Neural cell (in vitro differentiated cells): ENCODE results near the gene FH.

Source experiments
- EP300 ChIP-seq: fragments of 450-650 bp; conservative IDR thresholded peaks from 2 replicates; pipeline ENCODE4 v1.6.1; 2014; ENCODE audit warnings: antibody characterized with exemption, mild to moderate bottlenecking, moderate library complexity; ENCODE audit not compliant: poor library complexity, severe bottlenecking
- EZH2 ChIP-seq: fragments of 200-600, 300-800 bp; shearing (Covaris generic), sonication (generic); IDR thresholded peaks from 2 replicates; pipeline ENCODE4 v1.6.1; 2014; ENCODE audit warnings: antibody characterized with exemption, low read length, borderline replicate concordance, mild to moderate bottlenecking; ENCODE audit not compliant: insufficient read depth, poor library complexity, severe bottlenecking
- MXI1 ChIP-seq: fragments of 450-650 bp; conservative IDR thresholded peaks from 2 replicates; pipeline ENCODE4 v1.6.1; 2014; ENCODE audit warnings: antibody characterized with exemption, mild to moderate bottlenecking; ENCODE audit not compliant: poor library complexity, severe bottlenecking
- POLR2AphosphoS5 ChIP-seq: IDR thresholded peaks from 2 replicates; pipeline ENCODE4 v1.6.1; 2012
- RAD21 ChIP-seq: fragments of 450-650 bp; conservative IDR thresholded peaks from 2 replicates; pipeline ENCODE4 v1.6.1; 2014; ENCODE audit warnings: antibody characterized with exemption, mild to moderate bottlenecking, moderate library complexity
- SMC3 ChIP-seq: fragments of 450-650 bp; conservative IDR thresholded peaks from 2 replicates; pipeline ENCODE4 v1.6.1; 2014; ENCODE audit warnings: antibody characterized with exemption, mild to moderate bottlenecking, moderate library complexity; ENCODE audit not compliant: poor library complexity
- TAF1 ChIP-seq: IDR thresholded peaks from 2 replicates; pipeline ENCODE4 v1.6.1; 2012; ENCODE audit warnings: low read depth
- TF ChIP-seq, protein P1 (sequence below): fragments of 450-650 bp; IDR thresholded peaks from 2 replicates; pipeline ENCODE4 v1.5.1; 2014; ENCODE audit warnings: antibody characterized with exemption, mild to moderate bottlenecking, moderate library complexity; ENCODE audit not compliant: poor library complexity, severe bottlenecking
- TF ChIP-seq, protein P2 (sequence below): IDR thresholded peaks from 2 replicates; pipeline ENCODE4 v1.6.1; 2012; ENCODE audit warnings: borderline replicate concordance

DNA sequence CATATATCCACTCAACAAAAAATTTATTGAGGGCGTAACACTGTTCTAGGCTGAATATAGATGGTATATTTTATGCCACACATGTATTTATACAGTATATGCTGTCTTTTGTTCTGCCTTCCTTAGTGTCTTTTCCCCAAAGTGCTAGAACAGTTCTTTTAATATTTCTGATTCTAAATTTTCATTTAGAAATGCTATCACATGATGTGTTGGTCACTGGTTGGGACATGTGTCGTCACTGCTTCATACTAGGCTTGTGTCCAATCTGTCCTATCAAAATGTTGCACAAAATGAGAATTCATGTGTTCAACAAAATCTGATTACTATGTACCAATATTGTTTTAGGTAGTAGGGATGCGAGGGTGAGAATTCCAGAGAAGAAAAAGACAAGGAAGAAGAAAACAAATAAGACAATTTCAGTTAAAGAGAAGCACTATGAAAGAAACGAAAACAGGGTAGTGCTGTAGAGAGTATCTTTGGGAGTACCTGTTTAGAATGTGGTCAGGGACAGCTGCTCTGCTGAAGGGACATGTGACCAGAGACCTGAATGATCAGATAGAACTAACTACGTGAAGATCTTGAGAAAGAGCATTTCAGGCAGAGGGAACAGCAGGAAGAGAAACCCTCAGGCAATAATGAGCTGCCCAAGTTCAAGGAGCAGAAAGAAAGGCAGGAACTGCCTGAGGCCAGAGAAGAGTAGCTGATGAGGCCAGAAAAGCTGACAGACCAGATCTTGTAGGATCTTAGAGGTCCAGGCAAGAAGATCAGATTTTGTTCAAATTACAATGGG, 14.0 kb upstream of the FH start:
- TF ChIP-seq POLR2AphosphoS5 (no peak), EZH2 (no peak), MXI1 (no peak), EP300 (no peak), TAF1 (no peak), SMC3 (no peak), RAD21 (no peak)
- TF ChIP-seq, protein P1, sequence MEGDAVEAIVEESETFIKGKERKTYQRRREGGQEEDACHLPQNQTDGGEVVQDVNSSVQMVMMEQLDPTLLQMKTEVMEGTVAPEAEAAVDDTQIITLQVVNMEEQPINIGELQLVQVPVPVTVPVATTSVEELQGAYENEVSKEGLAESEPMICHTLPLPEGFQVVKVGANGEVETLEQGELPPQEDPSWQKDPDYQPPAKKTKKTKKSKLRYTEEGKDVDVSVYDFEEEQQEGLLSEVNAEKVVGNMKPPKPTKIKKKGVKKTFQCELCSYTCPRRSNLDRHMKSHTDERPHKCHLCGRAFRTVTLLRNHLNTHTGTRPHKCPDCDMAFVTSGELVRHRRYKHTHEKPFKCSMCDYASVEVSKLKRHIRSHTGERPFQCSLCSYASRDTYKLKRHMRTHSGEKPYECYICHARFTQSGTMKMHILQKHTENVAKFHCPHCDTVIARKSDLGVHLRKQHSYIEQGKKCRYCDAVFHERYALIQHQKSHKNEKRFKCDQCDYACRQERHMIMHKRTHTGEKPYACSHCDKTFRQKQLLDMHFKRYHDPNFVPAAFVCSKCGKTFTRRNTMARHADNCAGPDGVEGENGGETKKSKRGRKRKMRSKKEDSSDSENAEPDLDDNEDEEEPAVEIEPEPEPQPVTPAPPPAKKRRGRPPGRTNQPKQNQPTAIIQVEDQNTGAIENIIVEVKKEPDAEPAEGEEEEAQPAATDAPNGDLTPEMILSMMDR, result no peak
- TF ChIP-seq, protein P2, sequence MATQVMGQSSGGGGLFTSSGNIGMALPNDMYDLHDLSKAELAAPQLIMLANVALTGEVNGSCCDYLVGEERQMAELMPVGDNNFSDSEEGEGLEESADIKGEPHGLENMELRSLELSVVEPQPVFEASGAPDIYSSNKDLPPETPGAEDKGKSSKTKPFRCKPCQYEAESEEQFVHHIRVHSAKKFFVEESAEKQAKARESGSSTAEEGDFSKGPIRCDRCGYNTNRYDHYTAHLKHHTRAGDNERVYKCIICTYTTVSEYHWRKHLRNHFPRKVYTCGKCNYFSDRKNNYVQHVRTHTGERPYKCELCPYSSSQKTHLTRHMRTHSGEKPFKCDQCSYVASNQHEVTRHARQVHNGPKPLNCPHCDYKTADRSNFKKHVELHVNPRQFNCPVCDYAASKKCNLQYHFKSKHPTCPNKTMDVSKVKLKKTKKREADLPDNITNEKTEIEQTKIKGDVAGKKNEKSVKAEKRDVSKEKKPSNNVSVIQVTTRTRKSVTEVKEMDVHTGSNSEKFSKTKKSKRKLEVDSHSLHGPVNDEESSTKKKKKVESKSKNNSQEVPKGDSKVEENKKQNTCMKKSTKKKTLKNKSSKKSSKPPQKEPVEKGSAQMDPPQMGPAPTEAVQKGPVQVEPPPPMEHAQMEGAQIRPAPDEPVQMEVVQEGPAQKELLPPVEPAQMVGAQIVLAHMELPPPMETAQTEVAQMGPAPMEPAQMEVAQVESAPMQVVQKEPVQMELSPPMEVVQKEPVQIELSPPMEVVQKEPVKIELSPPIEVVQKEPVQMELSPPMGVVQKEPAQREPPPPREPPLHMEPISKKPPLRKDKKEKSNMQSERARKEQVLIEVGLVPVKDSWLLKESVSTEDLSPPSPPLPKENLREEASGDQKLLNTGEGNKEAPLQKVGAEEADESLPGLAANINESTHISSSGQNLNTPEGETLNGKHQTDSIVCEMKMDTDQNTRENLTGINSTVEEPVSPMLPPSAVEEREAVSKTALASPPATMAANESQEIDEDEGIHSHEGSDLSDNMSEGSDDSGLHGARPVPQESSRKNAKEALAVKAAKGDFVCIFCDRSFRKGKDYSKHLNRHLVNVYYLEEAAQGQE, result no peak
